HG02588 (cell line): ENCODE results near the gene PTPRE.

Experiments
- ATAC-seq: cut with Tn5 transposase; IDR thresholded peaks from one replicate; pipeline ENCODE4 v1.9.1; 2021; ENCODE audit warnings: mild to moderate bottlenecking, moderate library complexity; ENCODE audit not compliant: unreplicated experiment

Gene PTPRE, protein sequence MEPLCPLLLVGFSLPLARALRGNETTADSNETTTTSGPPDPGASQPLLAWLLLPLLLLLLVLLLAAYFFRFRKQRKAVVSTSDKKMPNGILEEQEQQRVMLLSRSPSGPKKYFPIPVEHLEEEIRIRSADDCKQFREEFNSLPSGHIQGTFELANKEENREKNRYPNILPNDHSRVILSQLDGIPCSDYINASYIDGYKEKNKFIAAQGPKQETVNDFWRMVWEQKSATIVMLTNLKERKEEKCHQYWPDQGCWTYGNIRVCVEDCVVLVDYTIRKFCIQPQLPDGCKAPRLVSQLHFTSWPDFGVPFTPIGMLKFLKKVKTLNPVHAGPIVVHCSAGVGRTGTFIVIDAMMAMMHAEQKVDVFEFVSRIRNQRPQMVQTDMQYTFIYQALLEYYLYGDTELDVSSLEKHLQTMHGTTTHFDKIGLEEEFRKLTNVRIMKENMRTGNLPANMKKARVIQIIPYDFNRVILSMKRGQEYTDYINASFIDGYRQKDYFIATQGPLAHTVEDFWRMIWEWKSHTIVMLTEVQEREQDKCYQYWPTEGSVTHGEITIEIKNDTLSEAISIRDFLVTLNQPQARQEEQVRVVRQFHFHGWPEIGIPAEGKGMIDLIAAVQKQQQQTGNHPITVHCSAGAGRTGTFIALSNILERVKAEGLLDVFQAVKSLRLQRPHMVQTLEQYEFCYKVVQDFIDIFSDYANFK

DNA sequence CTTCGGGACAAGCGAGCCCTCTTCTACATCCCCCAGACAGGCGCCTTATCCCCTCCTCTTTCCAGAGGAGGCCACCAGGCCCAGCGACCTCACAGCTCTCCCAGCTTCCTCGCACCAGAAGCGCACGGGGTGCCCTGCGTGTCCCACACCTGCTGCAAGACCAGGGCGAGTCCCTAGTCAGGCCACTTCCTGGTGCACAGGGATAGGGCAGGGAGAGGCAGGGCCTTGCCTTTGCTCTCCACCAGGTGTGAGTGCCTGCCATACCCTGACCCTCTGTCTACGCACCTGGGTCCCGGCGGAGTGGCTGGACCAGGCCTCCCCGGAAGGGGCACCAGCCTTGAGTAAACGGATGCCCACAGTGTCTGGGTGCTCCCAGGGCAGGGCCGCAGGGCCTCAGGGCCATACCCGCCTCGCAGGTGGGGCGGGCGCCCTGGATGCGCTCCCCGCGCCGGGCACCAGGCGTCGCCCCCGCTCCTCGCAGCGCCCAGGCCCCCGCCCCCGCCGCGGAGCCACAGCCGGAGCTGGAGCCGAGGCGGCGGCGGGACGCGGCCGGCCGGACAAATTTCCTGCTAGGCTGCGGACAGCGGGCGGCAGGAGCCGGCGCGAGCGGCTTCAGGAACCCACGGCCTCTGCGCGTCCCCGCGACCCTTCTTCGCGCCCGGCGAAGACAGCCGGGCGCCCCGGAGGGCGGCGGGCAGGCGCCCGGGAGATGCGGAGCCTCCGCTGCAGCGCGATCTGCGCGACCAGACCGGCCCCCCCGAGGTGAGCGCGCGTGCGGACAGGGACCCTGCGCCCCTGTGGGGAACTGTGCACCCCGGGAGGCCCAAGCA is at the start of gene PTPRE:
Gene PTPRE (plus strand): TSS at position 556 of the 830 bp plus-strand sequence. CDS start 133,779 bp downstream, outside the sequence.
- ATAC-seq = peak; percentile 81

DNA sequence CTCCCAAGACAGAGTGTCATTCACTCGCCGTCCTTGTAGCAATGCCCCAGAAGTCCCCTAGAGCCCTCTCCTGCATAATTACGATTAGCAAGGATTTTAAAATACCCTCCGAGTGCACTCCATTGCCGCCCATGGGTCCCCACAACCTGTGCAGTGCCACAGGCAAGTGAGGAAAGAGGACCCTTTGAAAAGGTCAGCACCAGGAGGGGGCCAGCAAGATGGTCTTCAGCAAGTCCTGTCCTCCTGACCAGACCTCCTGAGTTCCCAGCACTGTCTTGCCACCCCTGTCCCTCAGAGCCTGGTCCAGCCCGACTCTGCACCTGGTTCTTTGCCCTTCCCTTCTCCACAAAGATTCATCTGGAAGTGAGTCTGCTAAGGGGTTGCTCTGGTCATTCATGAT is 46.3 kb upstream of the PTPRE start:
- no peak for ATAC-seq

DNA sequence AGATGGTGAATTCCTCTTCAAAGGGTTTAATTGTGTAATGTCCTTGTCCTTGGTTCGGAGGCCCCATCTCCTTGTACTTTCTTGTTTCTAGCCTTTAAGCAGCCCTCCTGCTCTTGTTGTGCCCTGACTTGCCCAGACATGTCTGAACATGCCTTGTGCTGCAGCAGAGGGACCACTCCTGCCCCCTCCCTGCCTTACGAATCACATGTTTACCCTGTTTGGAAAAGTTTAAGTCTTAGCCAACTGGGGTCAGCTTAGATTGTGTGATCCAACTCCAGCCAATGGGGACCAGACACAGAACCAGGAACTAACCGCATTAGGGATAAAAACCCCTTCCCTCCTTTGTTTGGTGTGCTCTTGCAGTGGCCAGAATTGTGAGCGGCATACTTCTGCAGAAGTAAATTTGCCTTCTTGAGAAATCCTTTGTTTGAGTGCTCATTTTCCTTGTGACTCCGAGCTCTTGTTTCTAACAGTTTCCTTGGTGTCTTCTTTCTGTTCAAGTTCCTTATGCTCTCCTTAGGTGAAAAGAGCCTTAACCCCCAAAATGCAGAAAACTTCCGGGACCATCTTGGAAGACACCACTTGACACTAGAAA is 43.6 kb upstream of the PTPRE start:
- no peak for ATAC-seq

DNA sequence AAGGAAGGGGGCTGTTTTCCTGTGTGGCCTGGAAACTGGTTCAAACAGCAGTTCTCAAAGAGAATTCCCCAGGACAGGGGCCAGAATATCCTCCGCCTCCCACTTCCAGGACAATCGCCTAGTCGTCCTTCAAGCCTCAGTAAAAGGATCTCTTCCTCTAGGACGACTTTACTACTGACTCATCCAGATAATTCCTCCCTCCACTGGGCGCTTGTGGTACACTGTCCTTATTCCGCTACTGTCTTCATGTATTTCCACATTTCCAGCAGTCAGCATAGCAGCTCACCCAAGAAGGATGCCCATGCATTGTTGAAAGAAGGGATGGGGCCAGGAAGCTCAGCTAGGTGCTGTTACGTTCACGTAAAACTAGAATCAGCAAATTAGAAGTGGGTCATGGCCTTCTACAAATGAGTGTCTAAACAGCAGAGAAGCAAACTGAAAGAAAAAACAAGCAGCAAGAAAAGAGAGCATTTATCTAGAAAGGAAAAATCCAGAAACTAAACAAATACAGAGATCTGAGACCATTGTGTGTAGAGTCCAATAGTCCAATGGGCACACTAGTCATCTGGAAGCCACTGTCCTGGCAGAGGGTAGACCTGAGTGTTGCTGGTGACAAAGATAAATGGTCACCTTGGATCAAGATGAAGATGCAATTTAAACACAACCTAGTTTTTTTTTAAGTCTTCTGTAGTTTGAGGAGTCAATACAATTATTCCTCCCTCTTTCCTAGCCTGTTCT is 40.5 kb upstream of the PTPRE start:
- ATAC-seq = no peak

- no peak for ATAC-seq
These were observed 39.1 kb upstream of the PTPRE start for GRCh38 chr10:127867805-127868204.

DNA sequence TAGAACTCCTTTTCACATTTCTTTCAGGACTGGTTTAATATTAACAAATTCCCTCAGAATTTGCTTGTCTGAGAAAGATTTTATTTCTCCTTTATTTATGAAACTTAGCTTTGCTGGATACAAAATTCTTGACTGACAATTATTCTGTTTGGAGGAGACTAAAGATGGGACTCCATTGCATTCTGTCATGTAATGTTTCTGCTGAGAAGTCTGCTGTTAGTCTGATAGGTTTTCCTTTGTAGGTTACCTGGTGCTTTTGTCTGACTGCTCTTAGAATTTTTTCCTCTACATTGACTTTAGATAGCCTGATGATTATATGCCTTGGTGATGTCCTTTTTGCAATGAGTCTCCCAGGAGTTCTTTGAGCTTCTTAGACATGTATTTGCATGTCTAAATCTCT is 37.6 kb upstream of the PTPRE start:
- no peak for ATAC-seq

DNA sequence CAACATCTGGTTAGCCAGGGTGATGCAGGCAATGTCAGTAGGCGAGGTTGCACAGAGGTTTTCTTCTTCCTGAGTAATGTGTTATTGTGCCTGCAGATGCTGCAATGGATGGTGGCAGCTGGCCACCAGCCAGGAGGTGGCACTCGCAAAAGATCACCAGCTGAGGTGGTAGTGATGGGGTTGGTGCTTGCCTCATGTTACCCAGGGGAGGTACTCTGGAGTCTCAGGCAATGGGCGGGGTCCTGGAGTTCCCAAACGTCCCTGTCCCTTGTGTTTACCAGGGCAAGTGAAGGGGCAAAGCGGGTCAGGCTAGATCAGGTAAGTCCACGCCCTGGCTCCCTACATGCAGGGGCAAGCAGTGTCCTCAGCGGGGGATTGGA is 35.3 kb upstream of the PTPRE start:
- ATAC-seq = no peak

GRCh38 chr10:127872011-127872761 is 34.7 kb upstream of the PTPRE start:
- no peak for ATAC-seq

DNA sequence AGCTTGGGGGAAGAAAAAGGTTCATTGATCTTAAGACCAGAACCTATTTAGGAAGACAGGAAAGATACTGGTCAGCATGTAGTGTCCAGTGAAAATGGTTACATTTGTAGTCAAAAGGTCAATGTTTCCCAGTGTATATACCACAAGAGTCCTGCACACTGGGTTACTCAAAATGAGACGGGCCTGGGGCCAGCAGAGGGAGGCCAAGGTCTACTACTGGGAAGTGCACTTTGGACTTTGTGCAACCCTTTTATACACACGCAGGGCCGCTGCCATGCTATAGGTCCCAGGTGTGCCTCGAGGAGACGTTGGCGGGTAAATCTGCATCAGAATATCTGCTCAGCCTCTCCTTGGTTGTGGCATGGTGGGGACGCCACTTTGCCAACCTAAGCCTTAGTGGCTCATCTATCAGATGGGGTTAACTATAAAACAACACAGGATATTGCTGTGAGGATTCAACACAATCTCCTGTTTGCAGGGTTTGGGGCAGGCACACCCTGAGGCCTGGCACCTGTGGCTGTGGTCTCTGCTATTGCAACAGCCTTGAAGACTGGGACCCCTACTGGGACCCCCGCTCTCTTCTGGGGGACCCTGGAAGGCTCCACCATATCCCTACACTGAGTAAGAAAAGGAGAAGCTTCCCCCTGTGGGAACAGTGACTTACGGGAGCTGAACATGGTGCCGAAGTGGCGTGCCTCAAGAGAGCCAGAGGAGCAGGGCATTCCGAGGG is 33.9 kb upstream of the PTPRE start:
- no peak for ATAC-seq

GRCh38 chr10:127873901-127874470 is 32.9 kb upstream of the PTPRE start:
- no peak for ATAC-seq

DNA sequence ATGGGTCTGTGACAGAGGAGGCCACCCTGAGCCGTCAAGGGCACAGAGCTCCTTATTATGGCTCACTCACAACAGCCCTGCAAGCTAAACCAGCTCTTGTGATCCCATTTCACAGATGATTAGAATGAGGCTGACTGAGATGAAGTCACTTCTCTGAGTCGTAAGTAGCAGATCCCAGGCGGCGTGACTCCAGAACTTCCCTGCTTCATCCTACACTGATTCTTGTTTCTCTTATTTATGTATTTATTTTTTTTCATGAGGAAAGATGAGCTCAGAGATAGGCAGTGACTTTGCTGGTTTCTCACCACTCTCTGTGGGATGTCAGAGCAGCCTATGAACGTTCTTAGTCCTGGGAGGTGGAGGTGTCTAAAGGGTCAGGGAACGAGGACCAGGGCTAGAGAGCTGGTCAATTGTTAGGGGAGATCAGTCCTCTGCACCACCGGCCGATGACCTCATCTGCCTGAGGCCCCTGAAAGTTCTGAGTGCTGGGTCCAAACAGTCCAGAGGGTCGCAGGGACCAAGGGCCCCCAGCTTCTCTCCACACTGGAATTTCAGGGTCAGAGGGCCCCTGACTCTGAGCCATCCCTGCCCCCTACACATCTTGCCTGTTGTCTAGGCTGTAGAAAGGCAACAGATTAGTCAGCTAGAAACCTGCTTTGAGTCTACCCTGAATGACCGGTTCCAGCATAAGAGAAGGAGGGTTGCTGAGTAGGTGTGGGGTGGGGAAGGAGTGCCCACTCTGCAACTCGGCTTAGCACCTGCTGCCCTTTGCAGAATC is 32.0 kb upstream of the PTPRE start:
- no peak for ATAC-seq

DNA sequence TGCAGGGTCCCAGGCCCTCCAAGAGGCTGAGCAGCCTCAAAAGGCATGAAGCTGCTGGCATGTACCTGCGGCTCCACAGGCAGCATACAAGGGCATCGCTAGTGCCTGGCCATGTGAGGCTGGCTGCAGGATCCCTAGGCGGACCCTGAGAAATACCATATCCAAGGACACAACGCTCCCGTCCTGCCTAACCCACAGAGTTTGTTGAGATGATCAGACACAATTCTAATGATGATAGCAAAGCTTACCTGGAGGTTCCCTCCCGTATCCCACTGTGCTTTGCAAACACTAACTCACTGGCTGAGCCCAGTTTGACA is 31.5 kb upstream of the PTPRE start:
- no peak for ATAC-seq

DNA sequence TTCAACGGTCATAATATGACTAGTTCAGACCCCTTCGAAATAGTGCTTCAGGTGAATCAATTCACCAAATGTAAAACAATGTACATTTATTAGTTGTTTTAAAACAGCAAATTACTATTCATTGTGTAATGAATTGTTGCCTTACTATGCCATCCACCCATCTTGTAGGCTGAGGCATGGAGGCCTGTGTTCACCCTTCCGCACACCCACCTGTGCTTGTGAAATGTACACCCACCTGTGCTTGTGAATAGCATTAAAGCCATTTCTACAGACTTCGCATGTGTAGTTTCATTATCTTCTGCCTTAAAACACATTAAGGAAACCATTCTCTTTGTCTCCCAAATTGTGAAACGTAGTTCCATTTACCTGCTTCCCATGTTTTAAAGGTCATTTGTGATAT is 31.0 kb upstream of the PTPRE start:
- no peak for ATAC-seq

DNA sequence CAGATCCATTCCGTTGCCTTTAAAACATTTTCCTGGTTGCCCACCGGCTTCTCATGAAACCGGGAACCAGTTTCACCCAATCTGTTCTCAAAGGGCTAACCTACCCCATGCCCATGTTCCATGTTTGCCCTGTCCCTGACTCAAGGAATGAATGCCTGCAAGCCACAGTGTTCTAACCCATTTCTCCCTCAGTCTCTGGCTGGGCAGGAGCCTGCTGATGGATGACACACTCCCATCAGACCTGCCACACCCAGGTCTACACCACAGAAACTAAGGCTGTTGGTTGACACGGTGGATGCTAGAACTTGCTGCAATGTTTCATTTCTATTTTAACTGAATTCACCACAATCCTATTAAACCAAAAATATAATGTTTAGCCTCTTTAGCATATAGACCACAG is 29.8 kb upstream of the PTPRE start:
- no peak for ATAC-seq

DNA sequence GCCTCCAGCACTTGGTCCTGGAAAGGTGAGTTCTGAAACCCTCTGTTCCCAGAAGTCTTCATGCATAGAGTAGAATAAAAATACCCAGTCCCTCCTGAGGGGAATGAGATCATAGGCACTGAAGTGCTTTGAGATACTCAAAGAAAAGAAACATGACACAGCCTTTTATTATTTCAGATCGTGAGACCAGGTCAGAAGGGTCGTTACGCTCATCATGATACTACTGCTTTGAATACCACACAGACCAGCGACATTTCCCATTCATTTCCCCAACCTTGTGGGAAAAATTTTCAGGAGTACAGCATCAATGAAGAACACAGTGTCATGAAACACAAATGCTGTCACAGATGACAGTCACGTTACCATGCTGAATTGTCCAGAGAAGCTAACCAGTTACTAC is 29.2 kb upstream of the PTPRE start:
- ATAC-seq = no peak

DNA sequence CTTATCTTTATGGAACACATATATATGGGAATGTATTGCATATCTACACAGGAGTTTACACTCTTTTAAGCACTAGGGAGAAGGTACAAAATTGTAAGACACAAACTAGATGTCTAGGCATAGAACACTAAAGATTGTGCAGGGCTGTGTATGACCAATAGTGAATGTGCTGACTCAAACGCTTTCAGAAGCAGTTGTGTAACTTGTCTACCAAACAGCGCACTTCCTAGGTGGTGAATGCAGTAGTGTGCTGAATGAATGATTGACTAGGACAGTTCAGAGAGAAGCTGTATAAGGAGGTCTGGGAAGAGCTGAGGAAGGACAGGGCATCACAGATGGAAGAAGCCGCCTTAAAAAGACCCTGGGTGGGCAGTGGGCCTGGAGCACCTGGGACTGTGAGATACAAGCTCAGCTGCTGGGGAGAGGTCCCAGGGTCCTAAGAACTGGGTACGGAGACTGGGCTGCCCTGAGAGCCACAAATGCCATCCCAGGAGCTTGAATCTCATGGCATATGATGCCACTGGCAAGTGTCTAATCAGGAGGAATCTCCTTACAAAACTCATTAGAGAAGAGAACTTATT is 28.3 kb upstream of the PTPRE start:
- ATAC-seq = no peak

- ATAC-seq = no peak
These were observed 26.3 kb upstream of the PTPRE start for GRCh38 chr10:127880557-127880956.

GRCh38 chr10:127881262-127881661 is 25.6 kb upstream of the PTPRE start:
- ATAC-seq = no peak
